CD4-positive, alpha-beta T cell (primary cell): ENCODE data around the gene DNAJB1. TPM values are rescaled to one million over a fixed set of nuclear protein-coding genes. Genes with fewer than 3 reads are reported as not detected.

Source experiments
- ATAC-seq: fragments of 200-7000 bp; cut with Tn5 transposase; one replicate; pipeline ENCODE4 v1.10.0; 2022; ENCODE audit warnings: mild to moderate bottlenecking; ENCODE audit not compliant: poor library complexity
- CTCF ChIA-PET: fragments of 350-600 bp; sonication (Branson Sonifier 250); formaldehyde crosslinking; loops from one replicate; lab custom pipeline; 2021; ENCODE audit warnings: antibody characterized with exemption, inconsistent platforms; lab: Charles Lee
- POLR2A ChIA-PET: fragments of 350-600 bp; sonication (Branson Sonifier 250); formaldehyde crosslinking; loops from one replicate; lab custom pipeline; 2021; ENCODE audit warnings: antibody characterized with exemption, inconsistent platforms; lab: Charles Lee
- DNase-seq, 14 experiments: peaks; one replicate each; pipeline ENCODE4 v3.0.0-alpha.2; 2013 to 2020; ENCODE audit warnings: mixed read lengths in 2 of 14
- H3K27ac ChIP-seq, 2 donors: one replicate each; pipeline versions ENCODE4 v1.5.1 to v1.7.0; 2013; ENCODE audit warnings: low read length in 2 of 2, low read depth in 1 of 2, mild to moderate bottlenecking in 1 of 2
- H3K27me3 ChIP-seq, 2 experiments: 1 replicate in 1 of 2; 2 replicates in 1 of 2; pipeline versions ENCODE4 v1.6.1 to v1.7.0; 2013; ENCODE audit warnings: low read length in 2 of 2, control low read depth in 1 of 2, mild to moderate bottlenecking in 1 of 2, moderate library complexity in 1 of 2; ENCODE audit not compliant: insufficient read depth in 2 of 2, control insufficient read depth in 1 of 2
- H3K36me3 ChIP-seq: one replicate; pipeline ENCODE4 v1.6.1; 2013; ENCODE audit warnings: low read length, control low read depth; ENCODE audit not compliant: insufficient read depth
- H3K4me1 ChIP-seq: one replicate; pipeline ENCODE4 v1.6.1; 2013; ENCODE audit warnings: low read length, control low read depth; ENCODE audit not compliant: insufficient read depth
- H3K4me3 ChIP-seq: one replicate; pipeline ENCODE4 v1.5.1; 2013; ENCODE audit warnings: mild to moderate bottlenecking, low read length, moderate library complexity
- H3K9me3 ChIP-seq, 2 experiments: 1 replicate in 1 of 2; 2 replicates in 1 of 2; pipeline versions ENCODE4 v1.6.1 to v1.7.0; 2013; ENCODE audit warnings: low read length in 2 of 2, mild to moderate bottlenecking in 2 of 2, control low read depth in 1 of 2, moderate library complexity in 1 of 2; ENCODE audit not compliant: control insufficient read depth in 1 of 2, insufficient read depth in 1 of 2
- H3K27ac Mint-ChIP-seq: one replicate; pipeline ENCODE4 v1.8.0; 2020; ENCODE audit warnings: mixed read lengths
- H3K27me3 Mint-ChIP-seq: one replicate; pipeline ENCODE4 v1.8.0; 2021; ENCODE audit warnings: mixed read lengths
- H3K36me3 Mint-ChIP-seq: one replicate; pipeline ENCODE4 v1.8.0; 2021; ENCODE audit warnings: low read depth, mixed read lengths
- H3K4me1 Mint-ChIP-seq: one replicate; pipeline ENCODE4 v1.8.0; 2021; ENCODE audit warnings: low read depth, mixed read lengths
- H3K4me3 Mint-ChIP-seq: one replicate; pipeline ENCODE4 v1.8.0; 2020; ENCODE audit warnings: mild to moderate bottlenecking, mixed read lengths
- H3K9me3 Mint-ChIP-seq: one replicate; pipeline ENCODE4 v1.8.0; 2020; ENCODE audit warnings: mixed read lengths
- intact Hi-C, 2 experiments: fragments of 100-400 bp; cut with DNase I in 1 of 2; cut with micrococcal nuclease in 1 of 2; formaldehyde crosslinking; loops; one replicate each; pipeline versions ENCODE4 v1.15.1 to v1.9.0; 2023 to 2025; cut with DNase I, micrococcal nuclease
- total RNA-seq, 174 experiments: library from RNA in 2 of 174; stranded (reverse) in 2 of 174; gene quantifications; one replicate each; pipeline ENCODE4 v1.2.3 and lab custom pipeline; 2021 to 2026
- TF ChIP-seq, protein P1 (sequence below): fragments of 200-600 bp; IDR thresholded peaks from one replicate; pipeline ENCODE4 v1.8.0; 2022; ENCODE audit warnings: antibody characterized with exemption, mild to moderate bottlenecking

Gene DNAJB1
- total RNA-seq, 2 experiments from 2014 or later = 666 to 672 TPM

DNA sequence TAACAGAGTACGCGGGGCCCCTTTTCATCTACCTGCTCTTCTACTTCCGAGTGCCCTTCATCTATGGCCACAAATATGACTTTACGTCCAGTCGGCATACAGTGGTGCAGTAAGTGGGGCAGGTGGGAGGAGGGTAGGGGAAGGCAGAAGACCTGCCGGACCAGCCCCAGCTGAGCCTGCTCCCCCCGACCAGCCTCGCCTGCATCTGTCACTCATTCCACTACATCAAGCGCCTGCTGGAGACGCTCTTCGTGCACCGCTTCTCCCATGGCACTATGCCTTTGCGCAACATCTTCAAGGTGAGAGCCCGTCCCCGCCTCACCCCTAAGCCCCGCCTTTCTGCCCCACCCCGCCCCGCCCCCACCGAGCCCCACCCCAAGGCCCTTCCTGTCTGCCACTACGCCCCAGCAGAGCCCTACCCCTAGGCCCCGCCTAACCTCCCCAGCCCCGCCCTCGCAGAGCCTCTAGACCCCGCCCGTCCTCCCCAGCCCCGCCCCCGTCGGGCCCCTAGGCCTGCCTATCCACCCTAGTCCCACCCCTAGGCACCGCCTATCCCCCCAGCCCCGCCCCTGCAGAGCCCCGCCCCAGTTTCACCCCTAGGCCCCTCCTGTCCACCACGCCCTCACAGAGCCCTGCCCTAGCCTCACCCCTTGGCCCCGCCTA is 45.9 kb upstream of the DNAJB1 start:
- Mint-ChIP-seq H3K36me3 (peaks cover 44% of the 10 kb centered on the region), H3K4me3 (no peak overlapping the region), H3K27ac (peak overlapping the region; percentile 67), H3K4me1 (peaks cover 28% of the 10 kb centered on the region), H3K9me3 (no peaks in the 10 kb centered on the region), H3K27me3 (no peaks in the 10 kb centered on the region)
- ATAC-seq = peak; percentile 77
- TF ChIP-seq, protein P1, sequence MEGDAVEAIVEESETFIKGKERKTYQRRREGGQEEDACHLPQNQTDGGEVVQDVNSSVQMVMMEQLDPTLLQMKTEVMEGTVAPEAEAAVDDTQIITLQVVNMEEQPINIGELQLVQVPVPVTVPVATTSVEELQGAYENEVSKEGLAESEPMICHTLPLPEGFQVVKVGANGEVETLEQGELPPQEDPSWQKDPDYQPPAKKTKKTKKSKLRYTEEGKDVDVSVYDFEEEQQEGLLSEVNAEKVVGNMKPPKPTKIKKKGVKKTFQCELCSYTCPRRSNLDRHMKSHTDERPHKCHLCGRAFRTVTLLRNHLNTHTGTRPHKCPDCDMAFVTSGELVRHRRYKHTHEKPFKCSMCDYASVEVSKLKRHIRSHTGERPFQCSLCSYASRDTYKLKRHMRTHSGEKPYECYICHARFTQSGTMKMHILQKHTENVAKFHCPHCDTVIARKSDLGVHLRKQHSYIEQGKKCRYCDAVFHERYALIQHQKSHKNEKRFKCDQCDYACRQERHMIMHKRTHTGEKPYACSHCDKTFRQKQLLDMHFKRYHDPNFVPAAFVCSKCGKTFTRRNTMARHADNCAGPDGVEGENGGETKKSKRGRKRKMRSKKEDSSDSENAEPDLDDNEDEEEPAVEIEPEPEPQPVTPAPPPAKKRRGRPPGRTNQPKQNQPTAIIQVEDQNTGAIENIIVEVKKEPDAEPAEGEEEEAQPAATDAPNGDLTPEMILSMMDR = no peak
- Histone ChIP-seq H3K27ac (no peak overlapping the region), H3K36me3 (peaks cover 46% of the 10 kb centered on the region), H3K4me3 (no peak overlapping the region), H3K4me1 (peaks cover 39% of the 10 kb centered on the region), H3K27me3 (no peaks in the 10 kb centered on the region), H3K9me3 (no peaks in the 10 kb centered on the region)
- POLR2A ChIA-PET = interaction anchor here (1.1 kb wide), 1 partner anchor 46 kb away, joined by 4 read pairs; the partner anchor contains the start of gene DNAJB1
- intact Hi-C loops = no loop called here
- DNase-seq = peak in 9 of 14 experiments; percentile 14 to 73 (median 40)
- CTCF ChIA-PET = no interaction called here

DNA sequence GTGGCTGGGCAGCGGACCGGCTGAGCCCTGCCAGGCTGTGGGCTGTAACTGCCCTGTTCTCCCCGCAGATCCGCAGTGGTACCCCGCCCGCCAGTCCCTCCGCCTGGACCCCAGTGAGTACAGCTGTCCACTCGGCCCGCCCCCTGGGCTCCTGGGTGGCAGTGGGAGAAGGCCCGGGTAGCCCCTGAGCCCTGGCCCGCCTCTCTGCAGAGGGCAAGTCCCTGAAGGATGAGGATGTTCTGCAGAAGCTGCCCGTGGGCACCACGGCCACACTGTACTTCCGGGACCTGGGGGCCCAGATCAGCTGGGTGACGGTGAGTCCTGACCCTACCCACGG is 45.4 kb upstream of the DNAJB1 start:
- peak overlapping the region; percentile 67 for H3K27ac Mint-ChIP-seq
- peaks cover 27% of the 10 kb centered on the region for H3K4me1 Mint-ChIP-seq
- Histone ChIP-seq H3K4me1 (peaks cover 43% of the 10 kb centered on the region), H3K27me3 (no peaks in the 10 kb centered on the region), H3K27ac (no peak overlapping the region), H3K9me3 (no peaks in the 10 kb centered on the region), H3K4me3 (no peak overlapping the region), H3K36me3 (peaks cover 44% of the 10 kb centered on the region)
- TF ChIP-seq, protein P1 = no peak
- peaks cover 43% of the 10 kb centered on the region for H3K36me3 Mint-ChIP-seq
- ATAC-seq (no peak), DNase-seq (peak in 1 of 14 experiments; percentile 25)
- POLR2A ChIA-PET = interaction anchor here (0.5 kb wide), 1 partner anchor 34 kb away, joined by 3 read pairs; no protein-coding TSS in a partner anchor
- intact Hi-C loops = no loop called here
- H3K4me3 Mint-ChIP-seq = no peak overlapping the region
- CTCF ChIA-PET = no interaction called here
- no peaks in the 10 kb centered on the region for H3K9me3 Mint-ChIP-seq
- no peaks in the 10 kb centered on the region for H3K27me3 Mint-ChIP-seq

DNA sequence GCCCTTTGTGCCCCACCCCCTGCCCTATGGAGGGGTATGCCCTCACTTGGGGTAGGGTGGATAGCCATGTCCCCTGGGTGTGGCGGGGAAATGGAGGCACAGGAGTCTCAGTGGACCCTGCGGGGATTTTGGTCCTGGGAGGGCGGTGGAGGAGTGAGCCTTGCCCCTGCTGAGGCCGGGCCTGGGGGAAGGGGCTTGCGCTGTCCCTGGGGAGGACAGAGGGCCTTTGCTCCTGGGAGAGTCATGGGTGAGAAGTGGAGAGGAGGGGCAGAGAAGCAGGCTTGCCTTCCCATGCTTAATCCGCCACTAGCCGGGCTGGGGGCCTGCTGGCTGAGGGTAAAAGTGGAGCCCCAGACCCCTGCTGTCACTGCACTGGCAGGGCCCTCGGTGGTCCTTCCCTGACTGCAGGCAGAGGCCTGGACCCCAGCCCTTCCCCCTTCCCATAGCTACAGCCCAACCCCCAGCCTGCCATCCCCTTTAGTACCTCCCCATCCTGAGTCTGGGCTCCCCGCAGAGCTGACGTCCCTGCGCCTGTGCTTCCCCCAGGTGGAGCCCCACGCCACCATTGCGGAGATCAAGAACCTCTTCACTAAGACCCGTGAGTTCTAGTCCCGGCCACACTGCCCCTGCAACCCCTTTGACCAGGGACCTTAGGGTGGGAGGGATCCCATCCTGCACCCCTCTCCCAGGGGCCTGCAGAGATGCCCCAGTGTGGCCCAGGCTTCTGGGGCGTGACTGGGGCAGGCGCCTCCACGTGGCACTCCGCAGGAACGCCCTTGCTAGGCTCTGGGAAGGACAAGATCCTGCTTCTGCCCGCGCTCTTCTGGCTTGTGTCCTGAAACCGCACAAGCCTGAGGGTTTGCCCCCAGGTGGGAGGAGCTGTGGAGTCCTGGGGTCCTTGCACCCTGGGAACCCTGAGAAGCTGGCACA is 44.7 kb upstream of the DNAJB1 start:
- Histone ChIP-seq H3K27ac (peak overlapping the region in 1 of 2 donors; percentile 30), H3K9me3 (no peaks in the 10 kb centered on the region), H3K27me3 (no peaks in the 10 kb centered on the region), H3K4me3 (no peak overlapping the region), H3K36me3 (peaks cover 42% of the 10 kb centered on the region), H3K4me1 (peaks cover 48% of the 10 kb centered on the region)
- intact Hi-C loops = no loop called here
- H3K27ac Mint-ChIP-seq = no peak overlapping the region
- ChIA-PET CTCF (no interaction called here), POLR2A (interaction anchor here (0.5 to 0.6 kb wide), 2 partner anchors 17 to 33 kb away, joined by 3 to 4 read pairs; no protein-coding TSS in a partner anchor)
- no peaks in the 10 kb centered on the region for H3K27me3 Mint-ChIP-seq
- H3K4me3 Mint-ChIP-seq = no peak overlapping the region
- peak in 1 of 14 experiments; percentile 32 for DNase-seq
- H3K4me1 Mint-ChIP-seq = peaks cover 29% of the 10 kb centered on the region
- TF ChIP-seq, protein P1 = no peak
- no peak for ATAC-seq
- H3K9me3 Mint-ChIP-seq = no peaks in the 10 kb centered on the region
- peaks cover 39% of the 10 kb centered on the region for H3K36me3 Mint-ChIP-seq
